Renal cortical epithelial cell (primary cell): ENCODE data around the gene FBXO38. TPM values are rescaled to one million over a fixed set of nuclear protein-coding genes. Genes with fewer than 3 reads are reported as not detected.

Experiments
- DNase-seq: peaks from one replicate; pipeline ENCODE4 v3.0.0-alpha.2; 2011; ENCODE audit warnings: low read depth
- total RNA-seq: library from RNA; depleted of rRNA; stranded (reverse); fragments of >200 nt; gene quantifications from 2 replicates; pipeline ENCODE4 v1.2.3, GENCODE V29; 2014

The FBXO38 gene
- total RNA-seq, 1 donor from 2014 or later, result 68.3 TPM

- no peak for DNase-seq
Observed at GRCh38 chr5:148471379-148471778, 87.6 kb downstream of the FBXO38 start.

GRCh38 chr5:148474025-148474511, 90.3 kb downstream of the FBXO38 start:
- DNase-seq, result no peak

GRCh38 chr5:148476302-148476701, 92.5 kb downstream of the FBXO38 start:
- DNase-seq, result no peak

GRCh38 chr5:148477429-148477828, 93.7 kb downstream of the FBXO38 start:
- no peak for DNase-seq

GRCh38 chr5:148482196-148482595, 98.4 kb downstream of the FBXO38 start:
- no peak for DNase-seq

- DNase-seq, result peak; percentile 27
Observed at GRCh38 chr5:148482697-148483462, 99.1 kb downstream of the FBXO38 start.

GRCh38 chr5:148483750-148484149, 100.0 kb downstream of the FBXO38 start:
- no peak for DNase-seq

GRCh38 chr5:148484651-148485050, 100.9 kb downstream of the FBXO38 start:
- DNase-seq, result no peak

- no peak for DNase-seq
Observed at GRCh38 chr5:148486456-148486855, 102.7 kb downstream of the FBXO38 start.

GRCh38 chr5:148488757-148489156, 105.0 kb downstream of the FBXO38 start:
- DNase-seq, result no peak

- DNase-seq, result peak; percentile 2
Observed at GRCh38 chr5:148491015-148491792, 107.4 kb downstream of the FBXO38 start.

GRCh38 chr5:148491793-148492184, 108.0 kb downstream of the FBXO38 start:
- DNase-seq, result no peak

GRCh38 chr5:148492351-148492750, 108.6 kb downstream of the FBXO38 start:
- no peak for DNase-seq

Other genes with a start within 250 kb of the FBXO38 start
- not detected in 2 replicates for gene SPINK14, start 215.4 kb upstream of the FBXO38 start, total RNA-seq
- gene SPINK6, start 180.9 kb upstream of the FBXO38 start, total RNA-seq, result not detected in 2 replicates
- gene MARCOL, start 145.4 kb upstream of the FBXO38 start, total RNA-seq, result not detected in 2 replicates
- 1.4 and 1.8 TPM in 2 replicates for gene SPINK13, start 115.2 kb upstream of the FBXO38 start, total RNA-seq
- gene SPINK7, start 71.5 kb upstream of the FBXO38 start, total RNA-seq, result not detected in 2 replicates
- gene SPINK9, start 48.4 kb upstream of the FBXO38 start, total RNA-seq, result not detected in 2 replicates